SK-N-SH (cell line): ENCODE data around the gene P2RX2. TPM values are rescaled to one million over a fixed set of nuclear protein-coding genes. Genes with fewer than 3 reads are reported as not detected.

Experiments
- CTCF ChIA-PET: fragments of 300-600, 350-600 bp; formaldehyde crosslinking; extraction: SDS; loops from one replicate; lab custom pipeline; 2021; lab: Yijun Ruan, JAX
- POLR2A ChIA-PET: fragments of 350-600 bp; sonication (Branson Sonifier 250); formaldehyde crosslinking; extraction: SDS; loops from one replicate; lab custom pipeline; 2020; ENCODE audit warnings: antibody characterized with exemption, inconsistent platforms; lab: Yijun Ruan, JAX
- DNase-seq: peaks from one replicate; pipeline ENCODE4 v3.0.0; 2012
- H2AFZ ChIP-seq: fragments of 200-600 bp; sonication (generic); 2 replicates; pipeline ENCODE4 v1.8.1; 2016; ENCODE audit warnings: antibody characterized with exemption, mild to moderate bottlenecking, low read depth
- H3F3A ChIP-seq: fragments of 200-600 bp; sonication (generic); replicated peaks from 2 replicates; pipeline ENCODE3; 2016; ENCODE audit warnings: antibody characterized with exemption, mild to moderate bottlenecking; ENCODE audit not compliant: insufficient read depth
- H3K27ac ChIP-seq, 2 experiments: fragments of 200-500 bp in 1 of 2; fragments of 200-600 bp in 1 of 2; sonication (Bioruptor generic) in 1 of 2; sonication (generic), shearing (Covaris generic) in 1 of 2; 2 replicates each; pipeline versions ENCODE4 v1.5.1 to v1.6.1; 2014 to 2016; ENCODE audit warnings: low read depth in 2 of 2, inconsistent platforms in 1 of 2, low read length in 1 of 2, mild to moderate bottlenecking in 1 of 2, mixed read lengths in 1 of 2
- H3K27me3 ChIP-seq: fragments of 200-600 bp; sonication (generic), shearing (Covaris generic); 2 replicates; pipeline ENCODE4 v1.6.1; 2016; ENCODE audit warnings: mixed run types; ENCODE audit not compliant: insufficient read depth
- H3K36me3 ChIP-seq, 2 experiments: fragments of 200-500 bp in 1 of 2; fragments of 200-600 bp in 1 of 2; sonication (Bioruptor generic) in 1 of 2; sonication (generic) in 1 of 2; replicated peaks in 1 of 2; 2 replicates each; pipeline versions ENCODE3 to v1.5.1; 2014 to 2016; ENCODE audit warnings: low read length in 1 of 2, mild to moderate bottlenecking in 1 of 2; ENCODE audit not compliant: insufficient read depth in 2 of 2, control insufficient read depth in 1 of 2
- H3K4me1 ChIP-seq, 2 experiments: fragments of 200-500 bp in 1 of 2; fragments of 200-600 bp in 1 of 2; sonication (Bioruptor generic) in 1 of 2; sonication (generic), shearing (Covaris generic) in 1 of 2; 2 replicates each; pipeline versions ENCODE4 v1.5.1 to v1.6.1; 2014 to 2016; ENCODE audit warnings: low read depth in 1 of 2, low read length in 1 of 2, mixed run types in 1 of 2; ENCODE audit not compliant: insufficient read depth in 2 of 2, control insufficient read depth in 1 of 2
- H3K4me2 ChIP-seq: fragments of 200-600 bp; sonication (generic), shearing (Covaris generic); 2 replicates; pipeline ENCODE4 v1.6.1; 2017; ENCODE audit warnings: mixed run types
- H3K4me3 ChIP-seq, 2 experiments: fragments of 200-500 bp in 1 of 2; fragments of 200-600 bp in 1 of 2; sonication (Bioruptor generic) in 1 of 2; sonication (generic), shearing (Covaris generic) in 1 of 2; 2 replicates each; pipeline versions ENCODE4 v1.5.1 to v1.8.1; 2014 to 2016; ENCODE audit warnings: low read depth in 2 of 2, inconsistent platforms in 1 of 2, low read length in 1 of 2, mild to moderate bottlenecking in 1 of 2, mixed read lengths in 1 of 2, moderate library complexity in 1 of 2
- H3K79me2 ChIP-seq: fragments of 200-600 bp; sonication (generic); 2 replicates; pipeline ENCODE4 v1.8.1; 2017; ENCODE audit warnings: mild to moderate bottlenecking; ENCODE audit not compliant: insufficient read depth
- H3K9ac ChIP-seq: fragments of 200-600 bp; sonication (generic); 2 replicates; pipeline ENCODE4 v1.6.1; 2017; ENCODE audit warnings: mixed run types
- H3K9me2 ChIP-seq: fragments of 200-600 bp; sonication (generic); 2 replicates; pipeline ENCODE4 v1.6.1; 2017; ENCODE audit warnings: mixed run types
- H3K9me3 ChIP-seq: fragments of 200-600 bp; sonication (generic); 2 replicates; pipeline ENCODE4 v1.6.1; 2017; ENCODE audit warnings: mixed run types, mild to moderate bottlenecking, moderate library complexity
- H4K20me1 ChIP-seq: fragments of 200-600 bp; sonication (generic); 2 replicates; pipeline ENCODE4 v1.6.1; 2017; ENCODE audit warnings: mild to moderate bottlenecking, mixed run types; ENCODE audit not compliant: insufficient read depth
- CTCF ChIP-seq: fragments of 200-600 bp; sonication (generic); IDR thresholded peaks from 2 replicates; pipeline ENCODE4 v1.6.1; 2017; ENCODE audit warnings: antibody characterized with exemption, mild to moderate bottlenecking, moderate library complexity
- EZH2phosphoT487 ChIP-seq: fragments of 200-600 bp; sonication (generic); IDR thresholded peaks from 2 replicates; pipeline ENCODE4 v1.6.1; 2017; ENCODE audit warnings: low read depth, mixed run types, mild to moderate bottlenecking, antibody characterized with exemption, moderate library complexity, borderline replicate concordance
- FOXJ3 ChIP-seq: sonication (generic); formaldehyde crosslinking; IDR thresholded peaks from 2 replicates; pipeline ENCODE4 v1.5.1; 2020; ENCODE audit warnings: mild to moderate bottlenecking, missing genetic modification reagents
- GABPA ChIP-seq: IDR thresholded peaks from 2 replicates; pipeline ENCODE4 v1.4.0; 2012; ENCODE audit warnings: low read depth, mild to moderate bottlenecking
- IRF3 ChIP-seq: fragments of 150-350 bp; IDR thresholded peaks from 2 replicates; pipeline ENCODE4 v1.6.1; 2016; ENCODE audit warnings: mild to moderate bottlenecking, low read depth, low read length
- MAX ChIP-seq: IDR thresholded peaks from 2 replicates; pipeline ENCODE4 v1.4.0; 2012; ENCODE audit warnings: low read depth
- MXI1 ChIP-seq: IDR thresholded peaks from 2 replicates; pipeline ENCODE4 v1.6.1; 2012; ENCODE audit warnings: mild to moderate bottlenecking, low read depth, low read length, improper control_type of control experiment
- NRF1 ChIP-seq: IDR thresholded peaks from 2 replicates; pipeline ENCODE4 v1.6.1; 2012; ENCODE audit warnings: low read depth, mild to moderate bottlenecking, low read length
- PBX3 ChIP-seq: IDR thresholded peaks from 2 replicates; pipeline ENCODE4; 2012
- POLR2AphosphoS5 ChIP-seq: IDR thresholded peaks from 2 replicates; pipeline ENCODE4 v1.6.1; 2012; ENCODE audit warnings: low read depth, low read length
- RAD21 ChIP-seq: IDR thresholded peaks from 2 replicates; pipeline ENCODE4 v1.6.1; 2012; ENCODE audit warnings: mild to moderate bottlenecking, low read length
- RFX5 ChIP-seq: IDR thresholded peaks from 2 replicates; pipeline ENCODE4 v1.6.1; 2012; ENCODE audit warnings: mild to moderate bottlenecking, improper control_type of control experiment, low read length
- SMC3 ChIP-seq: IDR thresholded peaks from 2 replicates; pipeline ENCODE4 v1.6.1; 2012; ENCODE audit warnings: low read depth, low read length, improper control_type of control experiment
- TCF12 ChIP-seq: IDR thresholded peaks from 2 replicates; pipeline ENCODE4 v1.4.0; 2012
- USF1 ChIP-seq: IDR thresholded peaks from 2 replicates; pipeline ENCODE4 v1.4.0; 2012; ENCODE audit warnings: low read depth, borderline replicate concordance
- ZBTB33 ChIP-seq: IDR thresholded peaks from 2 replicates; pipeline ENCODE4 v1.4.0; 2012; ENCODE audit warnings: low read depth, borderline replicate concordance
- WGBS: methylation state at CpG from one replicate; pipeline ENCODE4 v1.1.6; 2017; ENCODE audit warnings: low lambda C conversion rate; 5-methylcytosine and 5-hydroxymethylcytosine counted together
- polyA plus RNA-seq, 3 experiments: library from polyadenylated mRNA; depleted of rRNA; stranded (reverse); fragments of >200 nt; gene quantifications; 2 replicates each; pipeline ENCODE4 v1.2.3, GENCODE V29; 2012

P2RX2 gene
- polyA plus RNA-seq, 1 of the 3 experiments (the other 2 are of a cell fraction): 0.03 TPM

- Histone ChIP-seq H3K4me3 (no peak overlapping the region), H2AFZ (no peak overlapping the region), H3K9ac (no peak overlapping the region), H3K27ac (no peak overlapping the region), H3F3A (peaks cover 8% of the 10 kb centered on the region), H3K9me2 (no peaks in the 10 kb centered on the region), H3K36me3 (peaks cover 0 to 20% of the 10 kb centered on the region in 2 experiments), H4K20me1 (no peaks in the 10 kb centered on the region), H3K9me3 (no peaks in the 10 kb centered on the region), H3K4me2 (no peak overlapping the region), H3K4me1 (no peaks in the 10 kb centered on the region), H3K27me3 (no peaks in the 10 kb centered on the region), H3K79me2 (no peaks in the 10 kb centered on the region)
- POLR2A ChIA-PET: no interaction called here
- TF ChIP-seq RFX5 (no peak), USF1 (no peak), MAX (no peak), EZH2phosphoT487 (no peak), CTCF (no peak), ZBTB33 (no peak), TCF12 (no peak), FOXJ3 (no peak), POLR2AphosphoS5 (no peak), GABPA (no peak), RAD21 (no peak), MXI1 (no peak)
- CTCF ChIA-PET: interaction anchor here (1.0 kb wide), 1 partner anchor 8 kb away, joined by 3 read pairs; no protein-coding TSS in a partner anchor
- DNase-seq: no peak
- 96% methylated on average over 39 of the region's 89 CpGs for WGBS
Measured at GRCh38 chr12:132582582-132583410, 35.8 kb upstream of the P2RX2 start.

- Histone ChIP-seq H3K27me3 (no peaks in the 10 kb centered on the region), H4K20me1 (no peaks in the 10 kb centered on the region), H3K4me2 (no peak overlapping the region), H3K4me1 (no peaks in the 10 kb centered on the region), H3K9me2 (no peaks in the 10 kb centered on the region), H3K36me3 (peaks cover 0 to 14% of the 10 kb centered on the region in 2 experiments), H3K4me3 (no peak overlapping the region), H2AFZ (no peak overlapping the region), H3K9me3 (no peaks in the 10 kb centered on the region), H3K9ac (no peak overlapping the region), H3K79me2 (no peaks in the 10 kb centered on the region), H3F3A (peaks cover 8% of the 10 kb centered on the region), H3K27ac (no peak overlapping the region)
- no peak for DNase-seq
- WGBS: 98% methylated on average over 36 of the region's 50 CpGs
- ChIA-PET CTCF (no interaction called here), POLR2A (no interaction called here)
- TF ChIP-seq NRF1 (no peak), PBX3 (no peak), IRF3 (no peak), CTCF (no peak), SMC3 (no peak)
Measured at GRCh38 chr12:132583411-132583710, 35.2 kb upstream of the P2RX2 start.
